ENCODE data around the gene RLIM.
"Not testable (repeated sequence)": the region's sequence is repeated elsewhere in the genome, so short reads cannot be mapped to it uniquely, and the experiment has no call there.

RLIM gene, protein sequence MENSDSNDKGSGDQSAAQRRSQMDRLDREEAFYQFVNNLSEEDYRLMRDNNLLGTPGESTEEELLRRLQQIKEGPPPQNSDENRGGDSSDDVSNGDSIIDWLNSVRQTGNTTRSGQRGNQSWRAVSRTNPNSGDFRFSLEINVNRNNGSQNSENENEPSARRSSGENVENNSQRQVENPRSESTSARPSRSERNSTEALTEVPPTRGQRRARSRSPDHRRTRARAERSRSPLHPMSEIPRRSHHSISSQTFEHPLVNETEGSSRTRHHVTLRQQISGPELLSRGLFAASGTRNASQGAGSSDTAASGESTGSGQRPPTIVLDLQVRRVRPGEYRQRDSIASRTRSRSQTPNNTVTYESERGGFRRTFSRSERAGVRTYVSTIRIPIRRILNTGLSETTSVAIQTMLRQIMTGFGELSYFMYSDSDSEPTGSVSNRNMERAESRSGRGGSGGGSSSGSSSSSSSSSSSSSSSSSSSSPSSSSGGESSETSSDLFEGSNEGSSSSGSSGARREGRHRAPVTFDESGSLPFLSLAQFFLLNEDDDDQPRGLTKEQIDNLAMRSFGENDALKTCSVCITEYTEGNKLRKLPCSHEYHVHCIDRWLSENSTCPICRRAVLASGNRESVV

GRCh38 chrX:74614093-74614909 lies at the start of gene RLIM:
RLIM (minus strand) TSS chrX:74614624; CDS start chrX:74595977, 18,647 bp downstream.
- peak; percentile 61 for DNase-seq

DNA sequence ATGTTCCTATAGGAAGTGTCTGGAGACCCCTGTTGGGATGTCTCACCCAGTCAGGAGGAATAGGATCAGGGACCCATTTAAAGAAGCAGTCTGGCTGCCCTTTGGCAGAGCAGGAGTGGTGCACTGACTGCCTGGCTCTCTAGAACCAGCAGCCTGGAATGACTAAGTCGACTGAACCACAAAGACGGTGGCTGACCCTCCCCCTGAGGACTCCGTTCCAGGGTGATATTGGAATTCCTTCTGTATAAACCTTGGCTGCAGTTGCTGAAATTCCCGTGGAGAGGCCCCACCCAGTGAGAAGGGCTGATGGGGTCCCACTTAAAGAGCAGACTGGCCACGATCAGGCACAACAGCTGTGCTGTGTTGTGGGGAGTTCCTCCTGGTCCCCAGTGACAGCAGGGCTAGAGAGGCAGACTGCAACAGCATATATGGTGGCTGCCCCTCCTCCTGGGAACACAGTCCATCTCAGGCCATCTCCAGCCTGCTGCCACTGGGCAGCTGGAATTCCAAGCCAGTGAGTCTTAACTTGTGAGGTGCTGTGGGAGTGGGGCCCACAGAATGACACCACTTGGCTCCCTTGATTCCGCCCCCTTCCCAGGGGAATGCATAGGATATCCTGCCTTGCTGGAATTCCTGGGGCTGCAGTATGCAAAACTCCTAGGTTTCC lies 41.8 kb upstream of the RLIM start:
- DNase-seq, result no peak

DNA sequence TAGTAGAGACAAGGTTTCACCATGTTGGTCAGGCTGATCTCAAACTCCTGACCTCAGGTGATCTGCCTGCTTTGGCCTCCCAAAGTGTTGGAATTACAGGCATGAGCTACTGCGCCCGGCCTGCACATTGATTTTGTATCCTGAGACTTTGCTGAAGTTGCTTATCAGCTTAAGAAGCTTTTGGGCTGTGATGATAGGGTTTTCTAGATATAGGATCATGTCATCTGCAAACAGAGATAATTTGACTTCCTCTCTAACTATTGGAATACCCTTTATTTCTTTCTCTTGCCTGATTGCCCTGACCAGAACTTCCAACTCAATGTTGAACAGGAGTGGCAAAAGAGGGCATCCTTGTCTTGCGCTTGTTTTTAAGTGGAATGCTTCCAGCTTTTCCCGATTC lies 40.5 kb upstream of the RLIM start:
- DNase-seq, result not testable (repeated sequence)

DNA sequence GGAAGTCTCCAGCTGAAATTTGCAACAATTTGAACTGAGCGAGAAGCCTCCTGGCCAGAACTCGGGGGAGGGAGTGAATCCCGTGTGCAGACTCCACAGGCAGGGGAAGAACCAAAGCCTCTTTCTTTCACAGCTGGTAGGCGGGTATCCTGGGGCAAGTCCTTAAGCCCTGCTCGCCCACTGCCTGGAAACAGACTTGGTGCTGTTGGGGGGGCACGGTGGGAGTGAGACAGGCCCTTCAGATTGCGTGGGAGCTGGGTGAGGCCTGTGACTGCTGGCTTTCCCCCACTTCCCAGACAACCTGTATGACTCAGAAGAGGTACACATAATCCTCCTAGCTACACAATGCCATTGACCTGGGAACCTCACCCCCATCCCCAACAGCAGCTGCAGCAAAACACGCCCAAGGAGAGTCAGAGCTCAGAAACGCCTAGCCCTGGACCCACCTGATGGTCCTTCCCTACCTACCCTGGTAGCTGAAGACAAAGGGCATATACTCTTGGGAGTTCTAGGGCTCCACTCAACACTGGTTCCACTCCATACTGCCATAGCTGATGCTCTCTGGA lies 22.4 kb upstream of the RLIM start:
- DNase-seq, result no peak

DNA sequence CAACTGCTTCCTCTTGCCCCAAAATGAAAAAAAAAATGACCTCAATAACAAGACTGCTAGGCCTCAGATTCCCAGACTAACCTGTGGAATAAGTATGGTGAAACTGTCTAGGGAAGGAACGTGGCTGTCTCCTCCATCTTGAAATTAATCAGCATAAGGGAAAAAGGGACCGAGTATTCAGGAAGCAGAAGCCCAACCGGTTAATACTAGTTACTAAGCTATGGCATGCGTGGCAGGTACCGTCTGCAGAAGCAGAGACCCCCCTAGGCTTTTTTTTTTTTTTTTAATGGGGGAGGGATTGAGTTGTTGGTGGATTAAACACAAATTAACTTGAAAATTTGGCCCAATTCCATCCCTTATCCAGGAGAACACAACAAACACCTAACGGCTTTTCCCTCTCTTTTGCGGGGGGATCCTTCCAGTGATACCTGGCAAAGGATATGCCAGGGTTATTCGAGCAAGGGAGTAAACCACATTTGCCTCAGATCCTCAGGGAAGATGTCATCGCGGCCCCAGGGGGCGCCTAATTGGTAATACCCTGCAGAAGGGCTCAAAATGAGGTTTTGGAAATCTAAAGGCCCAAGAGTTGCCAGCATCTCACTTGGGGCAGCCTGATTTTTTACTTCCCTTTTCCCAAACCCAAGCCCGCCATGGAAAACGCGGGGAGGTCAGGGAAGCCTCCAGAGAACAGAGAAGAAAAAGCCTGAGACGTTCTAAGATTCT lies 893 bp downstream of the RLIM start:
- DNase-seq, result peak; percentile 3

DNA sequence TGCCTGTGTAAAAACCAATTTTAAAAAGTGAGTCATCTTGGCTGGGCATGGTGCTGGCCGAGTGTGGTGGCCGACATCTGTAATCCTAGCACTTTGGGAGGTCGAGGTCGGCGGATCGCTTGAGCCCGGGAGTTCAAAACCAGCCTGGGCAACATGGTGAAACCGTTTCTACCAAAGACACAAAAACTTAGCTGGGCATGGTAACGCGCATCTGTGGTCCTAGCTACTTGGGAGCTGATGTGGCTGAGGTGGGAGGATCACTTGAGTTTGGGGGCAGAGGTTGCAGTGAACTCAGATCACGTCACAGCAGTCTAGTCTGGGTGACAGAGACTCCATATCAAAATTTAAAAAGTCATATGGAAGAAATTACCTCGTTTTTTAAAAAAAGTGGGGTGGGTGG lies 7.6 kb downstream of the RLIM start:
- DNase-seq, result no peak

DNA sequence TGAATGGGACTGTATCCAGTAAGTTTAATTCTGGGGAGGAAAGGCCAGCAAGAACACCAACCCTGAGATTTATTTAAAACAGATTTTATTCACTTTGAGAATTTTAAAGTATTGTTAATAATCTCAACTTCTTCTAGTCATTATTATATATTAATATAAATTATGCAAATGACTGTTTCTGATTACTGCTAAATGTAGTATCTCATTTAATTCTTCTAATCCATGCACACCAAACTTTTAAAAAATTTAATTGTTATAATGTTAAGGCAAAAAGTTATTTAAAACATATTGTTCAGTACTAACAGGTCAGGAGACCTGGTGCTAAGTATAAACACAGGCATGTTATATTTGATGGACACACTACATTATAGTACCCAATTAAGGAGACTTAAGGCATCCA lies 8.1 kb downstream of the RLIM start:
- no peak for DNase-seq

GRCh38 chrX:74603040-74603439 lies 11.4 kb downstream of the RLIM start:
- no peak for DNase-seq

DNA sequence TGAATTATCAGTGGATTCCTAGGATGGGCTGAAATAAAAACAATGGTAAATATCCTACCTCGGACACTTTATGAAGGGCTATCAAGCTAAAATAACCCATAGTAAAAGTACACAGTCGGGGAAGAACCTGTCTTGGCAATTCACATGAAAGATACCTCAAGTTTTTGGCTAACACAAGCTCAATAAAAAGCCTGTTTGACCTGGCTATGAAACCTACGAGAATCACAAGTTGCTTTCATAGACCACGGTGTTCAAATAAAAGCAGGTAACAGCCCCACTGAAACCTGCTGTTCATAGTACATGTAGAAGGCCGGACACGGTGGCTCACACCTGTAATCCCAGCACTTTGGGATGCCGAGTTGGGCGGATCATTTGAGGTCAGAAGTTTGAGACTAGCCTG lies 12.3 kb downstream of the RLIM start:
- no peak for DNase-seq

DNA sequence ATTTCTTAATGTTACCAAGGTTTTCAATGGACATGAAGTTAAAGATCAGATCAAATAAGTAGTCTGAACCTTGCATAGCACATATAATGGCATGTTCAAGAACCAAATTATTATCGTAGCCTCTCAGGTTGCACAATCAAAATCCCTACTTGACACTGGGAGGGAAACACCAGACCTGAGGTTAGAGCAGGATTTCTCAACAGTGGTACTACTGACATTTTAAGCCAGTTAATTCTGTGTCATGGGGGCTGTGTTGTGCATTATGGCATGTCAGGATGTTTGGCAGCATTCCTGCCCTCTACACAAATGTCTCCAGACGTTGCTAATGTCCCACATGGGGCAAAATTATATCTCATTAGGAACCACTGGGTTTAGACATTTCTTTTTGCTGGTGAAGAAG lies 20.8 kb downstream of the RLIM start:
- DNase-seq, result no peak

- no peak for DNase-seq
These were observed 28.7 kb downstream of the RLIM start for GRCh38 chrX:74585766-74586165.

- DNase-seq, result no peak
These were observed 34.7 kb downstream of the RLIM start for GRCh38 chrX:74579597-74580198.

GRCh38 chrX:74578137-74578536 lies 36.3 kb downstream of the RLIM start:
- no peak for DNase-seq

- DNase-seq, result no peak
These were observed 57.0 kb downstream of the RLIM start for GRCh38 chrX:74557378-74557777.

GRCh38 chrX:74551934-74552333 lies 62.5 kb downstream of the RLIM start:
- no peak for DNase-seq

DNA sequence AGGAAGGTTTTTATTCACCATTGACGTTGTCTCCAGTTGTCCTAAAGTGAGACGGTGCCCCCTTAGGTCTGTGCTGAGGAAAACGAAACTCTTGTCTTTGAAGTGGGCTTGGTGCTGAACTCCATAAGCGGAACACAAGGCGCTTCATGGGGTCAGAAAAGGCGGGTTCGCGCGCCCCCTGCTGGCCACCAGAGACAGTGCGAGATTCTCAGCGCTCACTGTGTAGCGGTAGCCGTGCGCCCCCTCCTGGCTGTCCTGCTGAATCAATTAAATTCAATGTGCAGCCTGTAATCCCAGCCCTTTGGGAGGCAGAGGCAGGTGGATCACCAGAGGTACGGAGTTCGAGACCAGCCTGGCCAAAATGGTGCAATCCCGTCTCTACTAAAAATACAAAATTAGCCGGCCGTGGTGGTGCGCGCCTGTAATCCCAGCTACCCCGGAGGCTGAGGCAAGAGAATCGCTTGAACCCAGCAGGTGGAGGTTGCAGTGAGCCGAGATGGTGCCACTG lies 64.1 kb downstream of the RLIM start:
- DNase-seq, result peak; percentile 42

DNA sequence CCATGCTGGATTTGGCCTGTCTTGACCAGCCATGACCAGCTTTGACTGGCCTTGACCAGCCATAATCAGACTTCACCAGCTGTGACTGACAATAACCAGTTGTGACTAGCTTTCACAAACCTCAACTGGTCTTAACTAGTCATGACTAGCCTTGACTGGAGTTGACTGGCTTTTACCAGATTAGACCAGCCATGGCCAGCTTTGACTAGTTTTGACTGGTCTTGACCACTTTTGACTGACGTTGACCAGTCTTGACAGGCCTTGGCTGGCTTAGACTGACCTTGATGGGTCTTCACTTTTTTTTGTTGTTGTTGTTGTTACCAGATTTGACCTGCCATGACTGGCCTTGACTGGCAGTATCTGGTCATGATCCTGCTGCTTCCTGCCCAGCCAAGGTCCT lies 67.4 kb downstream of the RLIM start:
- DNase-seq, result no peak

- no peak for DNase-seq
These were observed 68.4 kb downstream of the RLIM start for GRCh38 chrX:74545880-74546523.

DNA sequence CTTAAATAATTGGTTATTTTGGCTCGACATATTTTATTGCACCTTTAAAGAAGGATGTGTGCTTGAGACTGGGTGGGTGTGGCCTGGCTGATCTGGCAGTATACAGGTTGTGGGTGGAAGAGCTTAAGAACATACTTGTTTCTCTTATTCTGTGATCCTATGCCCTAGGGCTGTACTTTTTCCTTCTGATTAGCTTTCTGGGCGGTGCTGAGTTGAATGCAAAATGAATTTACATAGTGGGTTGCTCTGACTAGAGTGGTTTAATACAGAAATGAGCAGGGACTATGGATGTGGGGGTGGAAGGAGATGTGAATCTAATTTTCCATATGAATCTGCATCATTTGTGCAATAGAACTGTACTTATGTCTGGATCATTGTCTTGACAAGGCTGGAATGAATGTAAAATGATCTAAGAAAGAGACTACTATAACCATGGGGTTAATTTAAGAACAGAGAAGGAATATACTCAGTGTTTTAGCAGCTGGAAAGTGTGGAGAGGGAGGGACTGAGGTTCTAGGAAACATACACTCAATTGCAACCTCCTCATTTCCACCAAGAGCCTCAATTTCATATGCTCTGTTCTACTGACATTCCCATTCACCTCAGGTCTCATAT lies 73.7 kb downstream of the RLIM start:
- DNase-seq, result no peak

- DNase-seq, result no peak
These were observed 77.5 kb downstream of the RLIM start for GRCh38 chrX:74536832-74537371.
